Thymus (tissue), 11 donors: ENCODE results near the gene B3GALNT2. TPM values are rescaled to one million over a fixed set of nuclear protein-coding genes. Genes with fewer than 3 reads are reported as not detected.

Source experiments
- DNase-seq, 9 donors: peaks; one replicate each; pipeline ENCODE4 v3.0.0-alpha.2; 2013; ENCODE audit warnings: low spot score in 9 of 9, low read depth in 6 of 9, missing footprints in 1 of 9
- H3K27ac ChIP-seq, 2 donors: one replicate each; pipeline ENCODE4 v1.5.1; 2013; ENCODE audit warnings: control low read depth in 1 of 2, low read depth in 1 of 2, low read length in 1 of 2, mild to moderate bottlenecking in 1 of 2, moderate library complexity in 1 of 2
- H3K27me3 ChIP-seq, 2 donors: one replicate each; pipeline ENCODE4 v1.5.1; 2013; ENCODE audit warnings: low read length in 1 of 2; ENCODE audit not compliant: control insufficient read depth in 2 of 2, insufficient read depth in 1 of 2
- H3K36me3 ChIP-seq, 2 donors: one replicate each; pipeline ENCODE4 v1.5.1; 2013; ENCODE audit warnings: low read length in 1 of 2, mild to moderate bottlenecking in 1 of 2, moderate library complexity in 1 of 2; ENCODE audit not compliant: control insufficient read depth in 2 of 2, insufficient read depth in 2 of 2
- H3K4me1 ChIP-seq, 2 donors: one replicate each; pipeline ENCODE4 v1.5.1; 2013; ENCODE audit warnings: low read length in 2 of 2; ENCODE audit not compliant: control insufficient read depth in 2 of 2, insufficient read depth in 2 of 2
- H3K4me3 ChIP-seq, 2 donors: one replicate each; pipeline ENCODE4 v1.5.1; 2013; ENCODE audit warnings: low read length in 2 of 2, control low read depth in 1 of 2, mild to moderate bottlenecking in 1 of 2
- H3K9me3 ChIP-seq, 2 donors: one replicate each; pipeline ENCODE4 v1.5.1; 2013; ENCODE audit warnings: low read length in 1 of 2, mild to moderate bottlenecking in 1 of 2; ENCODE audit not compliant: control insufficient read depth in 2 of 2, insufficient read depth in 1 of 2
- WGBS: extraction: QIAGEN DNeasy Blood & Tissue Kit; methylation state at CpG from one replicate; pipeline ENCODE4 v1.1.7; 2013; 5-methylcytosine and 5-hydroxymethylcytosine counted together
- polyA plus RNA-seq: library from polyadenylated mRNA; stranded (reverse); fragments of 200-250 nt; gene quantifications from one replicate; pipeline ENCODE4 v1.2.3, GENCODE V29; 2013
- total RNA-seq: library from RNA; stranded (reverse); fragments of 120-200 nt; gene quantifications from one replicate; pipeline ENCODE4 v1.2.4, GENCODE V29; 2013
- donor health status: healthy.

The B3GALNT2 gene
- total and polyA plus RNA-seq, 2 donors = 2.8 to 18.9 TPM

DNA sequence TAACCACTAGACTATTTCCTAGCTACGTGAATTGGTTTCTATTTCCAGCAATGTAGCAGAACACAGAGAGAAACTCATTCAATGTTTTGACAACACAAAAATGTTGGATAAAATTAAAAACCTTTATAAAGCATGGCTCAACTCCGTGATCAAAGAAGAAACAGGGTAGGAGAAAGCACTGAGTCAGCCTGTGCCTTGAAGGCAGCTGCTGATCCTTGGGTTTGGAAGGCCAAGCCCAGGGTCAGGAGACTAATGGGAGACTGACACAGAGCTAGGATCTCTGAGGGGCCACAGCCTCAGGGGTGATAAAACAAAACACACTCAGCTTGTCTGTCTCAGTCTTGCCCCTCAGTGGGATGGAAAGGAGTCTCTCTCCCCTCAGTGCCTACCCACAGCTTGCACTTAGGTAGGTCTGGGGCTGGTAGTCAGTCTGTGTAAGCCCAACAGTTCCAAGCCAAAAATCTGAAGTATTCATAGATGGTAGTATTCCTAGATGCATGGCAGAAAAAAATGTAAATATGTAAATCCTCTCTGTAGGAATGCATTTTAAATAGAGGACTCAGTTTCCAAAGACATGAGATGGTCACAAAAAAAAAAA, 53.3 kb downstream of the B3GALNT2 start:
- Histone ChIP-seq H3K27me3 (no peaks in the 10 kb centered on the region), H3K36me3 (peaks cover 39 to 62% of the 10 kb centered on the region in 2 donors), H3K4me3 (no peak overlapping the region), H3K4me1 (no peaks in the 10 kb centered on the region), H3K27ac (no peak overlapping the region), H3K9me3 (no peaks in the 10 kb centered on the region)
- WGBS = 96% methylated on average over 2 of the region's 2 CpGs
- DNase-seq = no peak

DNA sequence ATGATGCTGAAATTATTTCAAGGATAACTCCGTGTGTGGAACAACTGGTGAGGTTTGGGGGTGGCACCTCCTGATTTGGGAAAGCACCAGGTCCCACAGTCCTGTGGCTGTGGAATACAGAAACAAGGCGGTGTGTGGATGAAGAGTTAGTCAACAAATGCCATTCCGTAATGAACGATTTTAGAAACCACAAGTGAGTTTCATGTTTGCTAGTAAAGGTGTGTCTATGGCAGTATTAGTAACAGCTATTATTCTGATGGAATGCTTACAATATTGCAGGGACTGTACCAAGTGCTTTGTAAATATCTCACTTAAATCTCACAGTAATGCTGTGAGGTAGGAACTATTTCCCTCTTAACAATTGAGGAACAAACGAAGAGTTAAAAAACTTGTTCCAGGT, 53.8 kb downstream of the B3GALNT2 start:
- Histone ChIP-seq H3K9me3 (no peaks in the 10 kb centered on the region), H3K36me3 (peaks cover 39 to 64% of the 10 kb centered on the region in 2 donors), H3K4me1 (no peaks in the 10 kb centered on the region), H3K27ac (no peak overlapping the region), H3K4me3 (no peak overlapping the region), H3K27me3 (no peaks in the 10 kb centered on the region)
- DNase-seq = no peak
- WGBS = 95% methylated on average over 5 of the region's 5 CpGs

DNA sequence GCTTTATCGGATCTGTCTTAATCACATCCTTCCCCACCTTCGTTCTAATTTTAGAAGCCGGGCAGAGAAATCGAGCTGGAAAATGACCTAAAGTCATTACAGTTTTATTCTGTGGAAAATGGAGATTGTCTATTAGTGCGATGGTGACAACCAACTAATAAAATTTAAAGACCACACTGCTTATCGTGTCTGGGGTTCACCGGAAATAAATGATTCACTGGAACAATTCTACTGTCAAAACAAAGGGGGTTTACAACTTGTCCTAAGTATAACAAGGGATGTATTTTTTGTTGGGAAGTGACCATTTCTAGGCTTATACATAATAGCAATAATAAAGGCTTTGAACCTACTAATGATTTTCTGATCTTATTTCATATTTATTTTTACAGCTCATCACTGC, 55.6 kb downstream of the B3GALNT2 start:
- no peak for DNase-seq
- H3K9me3 ChIP-seq = no peaks in the 10 kb centered on the region
- peaks cover 41 to 64% of the 10 kb centered on the region in 2 donors for H3K36me3 ChIP-seq
- H3K4me1 ChIP-seq = no peaks in the 10 kb centered on the region
- WGBS = 99% methylated on average over 7 of the region's 7 CpGs
- no peaks in the 10 kb centered on the region for H3K27me3 ChIP-seq
- no peak overlapping the region for H3K27ac ChIP-seq
- H3K4me3 ChIP-seq = no peak overlapping the region

DNA sequence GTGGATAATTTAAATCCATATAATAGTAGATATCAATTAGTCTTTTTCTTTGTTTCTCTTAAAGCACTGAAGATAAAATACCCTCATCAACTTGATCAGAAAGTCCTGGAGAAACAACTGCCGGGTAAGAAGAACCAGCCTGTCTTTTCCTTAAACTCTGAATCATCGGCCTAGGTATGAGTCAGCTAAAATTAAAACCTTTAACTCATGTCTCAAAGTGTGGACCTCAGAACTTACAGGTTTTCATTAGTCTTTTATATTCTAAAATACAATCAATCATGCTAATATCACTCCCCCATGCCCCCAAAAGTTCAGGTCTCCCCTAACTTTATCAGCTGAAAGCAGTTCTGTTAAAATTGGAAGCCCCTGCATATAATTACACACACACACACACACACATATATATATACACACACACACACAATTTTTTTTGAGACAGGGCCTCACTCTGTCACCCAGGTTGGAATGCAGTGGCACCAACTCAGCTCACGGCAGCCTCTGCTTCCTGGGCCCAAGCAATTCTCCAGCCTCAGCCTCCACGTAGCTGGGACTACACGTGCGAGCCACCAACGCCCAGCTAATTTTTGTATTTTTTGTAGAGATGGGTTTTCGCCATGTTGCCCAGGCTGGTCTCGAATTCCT, 61.3 kb downstream of the B3GALNT2 start:
- WGBS = 96% methylated on average over 9 of the region's 9 CpGs

DNA sequence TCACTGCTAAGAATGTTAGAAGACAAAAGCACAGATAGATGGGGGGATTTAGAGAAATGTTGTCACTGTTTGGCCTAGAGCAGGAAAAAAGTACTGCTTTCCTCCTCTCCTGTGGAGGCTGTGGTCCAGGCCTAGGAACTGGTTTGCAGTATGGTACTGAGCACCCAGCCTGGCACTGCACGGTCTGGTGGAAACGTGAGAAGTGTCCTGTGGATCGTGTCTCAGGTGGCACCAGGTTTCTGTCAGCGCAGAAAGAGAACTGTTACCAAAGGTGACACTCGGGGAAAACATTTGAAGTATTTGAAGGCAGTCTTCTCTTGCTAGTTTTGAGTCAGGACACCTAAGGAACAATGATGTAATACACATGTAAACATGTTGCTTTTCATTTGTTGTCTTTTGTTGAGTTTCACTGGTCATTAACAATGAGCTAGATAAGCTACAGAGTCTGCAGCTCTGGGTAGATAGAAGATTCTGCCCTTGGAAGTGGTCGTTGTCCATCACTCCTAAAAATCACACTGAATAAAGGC, 63.0 kb downstream of the B3GALNT2 start:
- Histone ChIP-seq H3K36me3 (peaks cover 43 to 53% of the 10 kb centered on the region in 2 donors), H3K9me3 (no peaks in the 10 kb centered on the region), H3K27ac (no peak overlapping the region), H3K4me1 (no peaks in the 10 kb centered on the region), H3K4me3 (no peak overlapping the region), H3K27me3 (no peaks in the 10 kb centered on the region)
- 96% methylated on average over 6 of the region's 6 CpGs for WGBS
- DNase-seq = no peak

More for the DNA sequence above, 61.3 kb downstream of the B3GALNT2 start:
- Histone ChIP-seq H3K4me3 (no peak overlapping the region), H3K36me3 (peaks cover 31 to 53% of the 10 kb centered on the region in 2 donors), H3K4me1 (no peaks in the 10 kb centered on the region), H3K9me3 (no peaks in the 10 kb centered on the region), H3K27ac (no peak overlapping the region), H3K27me3 (no peaks in the 10 kb centered on the region)
- no peak for DNase-seq

DNA sequence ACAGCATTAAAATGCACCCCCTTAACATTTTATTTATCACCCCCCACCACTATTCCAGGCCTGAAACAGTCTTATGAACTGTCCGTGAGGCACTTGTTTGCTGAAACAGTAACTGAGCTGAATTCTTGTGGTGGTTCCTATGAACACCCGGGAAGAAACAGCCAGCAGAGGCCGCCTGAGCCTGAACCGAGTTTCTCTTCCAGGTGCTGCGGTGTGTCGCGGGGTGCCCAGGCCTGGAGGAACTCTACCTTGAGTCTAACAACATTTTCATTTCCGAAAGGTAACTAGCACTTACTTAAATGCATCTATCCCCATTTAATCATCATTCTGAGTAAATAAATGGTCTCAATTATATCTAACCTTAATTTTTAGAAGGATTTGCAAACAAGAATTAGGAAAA, 70.3 kb downstream of the B3GALNT2 start:
- Histone ChIP-seq H3K9me3 (no peaks in the 10 kb centered on the region), H3K27ac (no peak overlapping the region), H3K4me1 (no peaks in the 10 kb centered on the region), H3K27me3 (no peaks in the 10 kb centered on the region), H3K36me3 (peaks cover 40 to 46% of the 10 kb centered on the region in 2 donors), H3K4me3 (no peak overlapping the region)
- no peak for DNase-seq
- WGBS = 97% methylated on average over 8 of the region's 8 CpGs

DNA sequence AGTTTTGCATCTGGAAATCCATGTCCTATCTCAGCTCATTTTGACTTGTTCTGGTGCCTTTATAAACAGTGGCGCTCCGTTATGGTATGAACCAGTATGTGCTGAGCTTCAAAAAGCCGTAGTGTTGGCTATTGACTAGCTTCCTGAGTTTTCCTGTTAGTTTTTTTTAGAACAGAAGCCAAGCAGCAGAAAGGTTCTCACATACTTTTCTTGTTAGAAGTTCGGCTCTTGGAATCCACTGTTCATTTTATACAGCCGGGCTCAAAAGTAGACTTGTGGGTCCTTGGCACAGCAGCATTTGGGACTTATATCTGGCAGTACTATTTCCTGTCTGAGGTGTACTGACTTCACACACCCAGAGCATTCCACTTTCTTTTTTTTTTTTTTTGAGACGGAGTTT, 73.3 kb downstream of the B3GALNT2 start:
- no peak overlapping the region for H3K27ac ChIP-seq
- 98% methylated on average over 6 of the region's 6 CpGs for WGBS
- H3K27me3 ChIP-seq = no peaks in the 10 kb centered on the region
- H3K36me3 ChIP-seq = peaks cover 21 to 33% of the 10 kb centered on the region in 2 donors
- no peaks in the 10 kb centered on the region for H3K9me3 ChIP-seq
- H3K4me1 ChIP-seq = no peaks in the 10 kb centered on the region
- H3K4me3 ChIP-seq = no peak overlapping the region
- no peak for DNase-seq

DNA sequence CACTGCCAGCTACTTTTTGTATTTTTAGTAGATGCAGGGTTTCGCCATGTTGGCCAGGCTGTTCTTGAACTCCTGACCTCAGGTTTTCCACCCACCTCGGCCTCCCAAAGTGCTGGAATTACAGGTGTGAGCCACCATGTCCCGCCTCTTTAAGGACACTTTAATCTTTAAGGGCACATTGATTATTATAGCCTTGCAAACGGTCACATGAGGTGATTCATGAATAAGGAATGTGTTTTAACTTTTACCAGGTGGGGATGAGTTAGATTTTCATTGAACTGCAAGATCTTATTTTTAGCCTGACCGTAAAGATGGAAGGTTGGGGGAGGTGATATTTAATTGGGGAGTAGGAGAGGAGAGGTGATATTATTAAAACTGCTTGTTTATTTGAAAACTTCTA, 75.1 kb downstream of the B3GALNT2 start:
- Histone ChIP-seq H3K27ac (no peak overlapping the region), H3K4me3 (no peak overlapping the region), H3K4me1 (peaks cover 3 to 5% of the 10 kb centered on the region in 2 donors), H3K9me3 (no peaks in the 10 kb centered on the region), H3K27me3 (no peaks in the 10 kb centered on the region), H3K36me3 (peaks cover 15 to 25% of the 10 kb centered on the region in 2 donors)
- DNase-seq = no peak
- WGBS = 97% methylated on average over 5 of the region's 5 CpGs

DNA sequence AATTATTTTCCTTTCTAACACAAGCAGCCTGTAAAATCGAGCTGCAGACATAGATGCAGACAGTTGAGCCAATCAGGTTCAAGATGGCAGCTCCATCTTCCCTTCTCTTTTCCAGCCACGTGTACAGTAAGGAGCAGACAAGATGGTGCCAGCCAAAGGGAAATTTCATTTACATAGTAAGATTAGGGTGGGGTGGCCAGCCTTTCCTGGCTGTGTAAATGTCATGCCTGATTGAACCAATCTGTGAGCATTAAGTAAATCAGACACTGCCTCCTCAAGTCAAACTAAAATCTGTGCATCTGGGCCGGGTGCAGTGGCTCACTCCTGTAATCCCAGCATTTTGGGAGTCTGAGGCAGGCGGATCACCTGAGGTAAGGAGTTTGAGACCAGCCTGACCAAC, 76.8 kb downstream of the B3GALNT2 start:
- no peaks in the 10 kb centered on the region for H3K27me3 ChIP-seq
- WGBS = 97% methylated on average over 4 of the region's 4 CpGs

More for the DNA sequence above, 76.8 kb downstream of the B3GALNT2 start:
- peaks cover 0 to 2% of the 10 kb centered on the region in 2 donors for H3K9me3 ChIP-seq
- peaks cover 7 to 15% of the 10 kb centered on the region in 2 donors for H3K36me3 ChIP-seq
- peaks cover 19 to 20% of the 10 kb centered on the region in 2 donors for H3K4me1 ChIP-seq
- DNase-seq = no peak
- H3K4me3 ChIP-seq = no peak overlapping the region
- H3K27ac ChIP-seq = no peak overlapping the region
